Skin epidermis (tissue), 12 donors: ENCODE results near the gene RPAP3.

ENCODE experiments used
- H3K27ac ChIP-seq, 21 experiments: fragments of 200-600 bp; sonication (generic) in 11 of 21; one replicate each; pipeline ENCODE4 v1.5.0; 2020; ENCODE audit warnings: mild to moderate bottlenecking in 3 of 21, inconsistent platforms in 2 of 21, moderate library complexity in 2 of 21
- H3K4me3 ChIP-seq, 7 experiments: fragments of 200-600 bp; sonication (generic) in 2 of 7; one replicate each; pipeline ENCODE4 v1.5.0; 2020; ENCODE audit warnings: inconsistent platforms in 2 of 7, mild to moderate bottlenecking in 2 of 7, moderate library complexity in 1 of 7

The RPAP3 gene

DNA sequence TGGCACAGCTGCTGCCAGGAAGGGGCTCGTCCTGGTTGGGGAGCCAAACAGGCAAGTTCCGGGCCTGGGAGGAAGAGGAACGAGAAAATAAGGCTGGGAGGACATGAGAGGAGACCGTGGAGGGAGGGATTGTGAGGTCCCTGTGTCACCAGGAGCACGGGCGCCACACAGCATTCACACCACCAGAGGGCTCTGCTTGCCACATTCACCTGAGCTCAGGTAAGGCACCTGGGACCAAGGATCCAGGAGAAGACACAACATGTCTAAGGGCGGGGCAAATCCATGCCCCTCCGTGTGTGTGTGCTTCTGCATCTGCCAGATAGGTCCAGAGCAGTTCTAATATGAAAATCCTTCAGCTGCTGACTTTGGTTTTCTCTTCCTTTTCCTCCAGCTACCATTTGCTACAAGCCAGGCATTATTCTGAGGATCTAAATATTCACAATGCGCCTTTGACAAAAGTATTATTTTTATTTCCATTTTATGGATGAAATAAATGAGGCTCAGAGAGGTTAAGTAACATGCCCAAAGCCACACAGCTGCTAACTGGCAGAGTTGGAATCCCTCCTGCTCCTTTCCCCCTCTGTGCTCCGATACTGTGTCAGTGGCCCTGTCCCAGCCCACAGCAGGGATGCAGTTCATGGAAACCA, 38.3 kb upstream of the RPAP3 start:
- H3K4me3 ChIP-seq, result no peak overlapping the region
- H3K27ac ChIP-seq, result no peak overlapping the region

DNA sequence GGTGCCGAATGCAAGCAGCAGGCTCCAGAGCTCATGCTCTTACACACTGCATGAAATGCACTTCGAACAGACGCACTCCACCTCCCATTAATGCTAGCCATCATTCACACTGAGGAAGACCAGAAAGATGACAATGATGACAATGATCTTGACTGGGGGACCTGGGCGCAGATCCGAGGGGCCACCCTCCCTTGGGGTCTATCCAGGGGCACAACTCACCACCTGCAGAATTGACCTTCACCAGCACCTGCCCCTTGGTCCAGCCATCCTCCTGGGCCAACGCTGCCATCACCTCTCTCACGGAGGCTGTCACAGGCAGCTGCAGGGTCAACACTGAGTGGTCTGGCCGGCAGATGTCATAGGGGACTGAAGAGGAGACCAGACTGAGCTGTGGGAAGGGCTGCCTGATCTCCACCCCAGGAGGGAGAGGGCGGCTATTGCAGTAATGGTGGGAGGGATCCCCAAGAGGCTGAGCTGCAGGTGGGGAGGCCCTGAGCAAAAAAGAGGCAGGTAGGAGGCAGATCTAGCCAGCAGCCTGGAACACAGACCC, 37.6 kb upstream of the RPAP3 start:
- no peak overlapping the region for H3K4me3 ChIP-seq
- no peak overlapping the region for H3K27ac ChIP-seq

DNA sequence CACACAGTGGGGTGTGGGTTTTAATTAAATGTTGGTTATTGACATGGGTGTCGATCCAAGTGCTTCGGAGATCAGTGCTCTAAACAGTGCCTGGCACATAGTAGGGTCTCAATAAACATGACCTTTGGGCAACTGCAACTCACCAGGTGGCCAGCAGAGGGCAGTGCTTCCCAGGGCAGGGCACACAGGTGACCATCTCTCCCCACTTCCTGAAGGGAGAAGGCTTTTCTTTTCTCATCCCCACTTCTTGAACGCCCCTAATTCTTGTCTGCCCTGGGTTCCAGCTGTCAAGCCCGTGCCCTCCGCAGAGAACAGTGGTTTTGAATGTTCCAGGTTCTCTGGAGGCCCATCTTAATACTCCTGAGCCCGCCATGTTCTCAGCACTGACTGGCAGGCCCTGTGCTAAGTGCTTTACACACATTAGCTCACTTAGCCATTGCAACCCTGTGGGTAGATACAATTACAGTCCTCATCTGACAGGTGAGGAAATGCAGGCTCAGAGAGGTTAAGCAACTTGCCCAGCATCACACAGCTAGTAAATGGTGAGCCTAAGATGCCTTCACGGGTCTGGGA, 36.5 kb upstream of the RPAP3 start:
- Histone ChIP-seq H3K27ac (no peak overlapping the region), H3K4me3 (no peak overlapping the region)

DNA sequence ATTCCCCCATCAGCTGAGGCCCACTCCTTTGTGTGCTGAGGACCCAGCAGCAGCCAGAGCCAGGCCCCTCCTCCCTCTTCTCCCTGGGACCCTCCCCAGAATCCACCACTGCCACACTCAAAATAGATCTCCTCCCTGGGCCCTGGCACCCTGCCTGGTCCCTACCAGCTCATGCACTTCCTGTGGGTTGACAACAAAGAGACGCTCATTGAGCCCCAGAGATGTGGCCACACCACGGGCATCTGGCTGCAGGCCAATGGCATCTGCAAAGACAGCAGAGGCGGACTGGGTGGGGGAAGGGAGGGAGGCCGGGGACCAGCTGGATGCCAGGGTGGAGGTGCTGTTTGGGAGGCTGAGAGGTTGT, 35.5 kb upstream of the RPAP3 start:
- H3K27ac ChIP-seq, result peak overlapping the region in 7 of 21 experiments; percentile 6 to 61 (median 42)
- no peak overlapping the region for H3K4me3 ChIP-seq

DNA sequence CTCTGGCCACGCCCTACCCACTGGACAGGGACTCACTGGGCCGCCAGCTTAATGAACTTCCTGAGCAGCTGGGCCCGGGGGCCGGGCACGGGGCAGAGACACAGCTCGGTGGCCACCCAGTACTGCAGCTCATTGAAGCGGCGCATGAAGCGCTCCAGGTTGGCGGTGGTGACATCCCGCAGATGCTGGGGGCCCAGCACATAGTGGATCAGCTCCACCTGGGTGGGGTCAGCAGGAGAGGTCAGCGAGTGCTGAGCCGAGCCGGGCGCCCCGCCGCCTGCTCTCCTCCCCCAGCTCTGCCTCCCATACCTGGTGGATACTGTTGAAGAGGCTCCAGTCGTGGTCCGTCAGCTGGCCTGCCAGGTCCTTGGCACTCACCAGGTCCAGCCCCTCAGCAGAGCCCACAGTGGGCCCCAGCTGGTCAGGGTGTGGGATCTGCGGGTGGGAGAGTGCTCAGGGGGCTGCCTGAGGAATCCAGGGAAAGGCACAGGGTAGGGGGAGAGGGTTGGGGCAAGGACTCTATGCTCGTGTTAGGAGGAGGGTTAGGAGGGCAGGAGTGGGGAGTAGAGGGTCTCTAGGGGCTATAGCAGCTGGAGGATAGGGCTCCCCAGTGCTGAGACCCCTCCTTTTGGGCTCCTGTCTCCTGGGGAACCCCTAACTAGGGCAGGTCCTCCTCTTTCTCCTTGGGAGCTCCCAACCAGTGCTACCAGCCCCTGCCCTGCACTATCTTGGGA, 34.9 kb upstream of the RPAP3 start:
- no peak overlapping the region for H3K4me3 ChIP-seq
- H3K27ac ChIP-seq, result peak overlapping the region in 10 of 21 experiments; percentile 6 to 61 (median 36)

DNA sequence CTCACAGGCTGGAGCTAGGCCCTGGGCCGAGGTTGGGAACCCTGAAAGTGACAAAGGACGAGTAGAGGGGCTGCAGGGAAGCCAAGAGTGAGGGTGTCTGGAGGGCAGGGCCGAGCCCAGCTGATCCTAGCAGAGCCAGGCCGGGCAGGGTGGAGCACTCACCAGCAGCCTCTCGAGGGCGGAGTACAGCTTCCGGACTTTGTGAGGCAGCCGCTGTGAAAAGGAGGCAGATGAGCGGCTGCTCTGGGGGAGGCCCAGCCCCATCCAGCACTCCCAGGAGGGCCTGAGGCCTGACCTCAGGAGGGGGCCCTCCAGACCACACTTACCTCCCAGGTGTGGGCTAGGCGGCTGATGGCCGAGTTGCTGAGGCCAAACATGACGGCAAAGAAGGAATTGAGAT, 34.1 kb upstream of the RPAP3 start:
- Histone ChIP-seq H3K27ac (peak overlapping the region in 2 of 21 experiments; percentile 50 to 61), H3K4me3 (no peak overlapping the region)

DNA sequence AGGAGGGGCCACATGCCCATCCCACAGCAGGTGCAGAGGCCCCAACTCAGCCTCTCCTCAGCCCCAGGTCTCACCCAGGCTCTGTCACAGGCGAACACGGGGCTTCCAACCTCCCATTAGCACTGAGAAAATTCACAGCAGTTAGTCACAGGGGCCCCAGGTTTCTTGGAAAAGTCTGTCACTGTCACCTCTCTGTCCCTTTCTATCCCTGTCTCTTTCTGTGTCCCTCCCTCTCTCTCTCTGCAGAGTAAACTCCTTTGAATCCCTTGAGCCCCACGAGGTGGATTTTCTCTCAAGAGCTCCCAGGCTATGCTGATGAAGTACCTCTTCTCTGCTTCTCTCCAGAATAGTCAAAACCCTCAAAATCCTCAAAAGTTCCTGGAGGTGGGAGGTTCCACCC, 33.5 kb upstream of the RPAP3 start:
- Histone ChIP-seq H3K4me3 (no peak overlapping the region), H3K27ac (peak overlapping the region in 1 of 21 experiments; percentile 1)

DNA sequence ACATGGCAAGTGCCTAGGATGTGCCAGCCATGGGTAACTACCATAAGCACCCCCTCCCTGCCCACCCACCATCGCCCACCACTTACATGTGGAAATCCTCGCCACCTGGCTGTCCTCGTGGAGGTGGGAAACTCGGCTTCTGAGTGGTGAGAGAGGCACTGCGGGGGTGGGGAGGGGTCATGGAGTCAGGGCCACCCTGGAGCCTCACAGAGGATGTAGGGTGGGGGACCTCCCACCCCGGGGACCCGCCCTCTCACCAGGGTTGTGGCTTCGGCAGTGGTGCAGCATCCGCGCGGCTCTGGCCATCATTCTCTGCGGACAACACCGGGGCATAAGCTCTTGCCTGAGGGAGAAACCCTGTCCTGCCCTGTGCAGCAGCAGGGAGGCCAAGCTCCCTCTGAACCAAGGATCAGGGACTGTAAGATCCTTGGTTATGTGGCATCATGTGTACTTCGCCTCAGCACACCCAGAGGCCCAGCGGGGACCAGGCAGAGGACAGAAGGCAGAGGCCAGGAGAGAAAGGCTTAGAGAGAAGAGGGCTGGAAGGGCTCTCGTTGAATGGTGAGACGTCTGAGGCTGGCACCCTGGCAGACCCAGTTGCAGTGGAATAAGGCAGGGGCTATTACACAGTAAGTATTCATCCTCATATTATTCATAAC, 32.2 kb upstream of the RPAP3 start:
- Histone ChIP-seq H3K4me3 (no peak overlapping the region), H3K27ac (peak overlapping the region in 10 of 21 experiments; percentile 11 to 67 (median 24))

DNA sequence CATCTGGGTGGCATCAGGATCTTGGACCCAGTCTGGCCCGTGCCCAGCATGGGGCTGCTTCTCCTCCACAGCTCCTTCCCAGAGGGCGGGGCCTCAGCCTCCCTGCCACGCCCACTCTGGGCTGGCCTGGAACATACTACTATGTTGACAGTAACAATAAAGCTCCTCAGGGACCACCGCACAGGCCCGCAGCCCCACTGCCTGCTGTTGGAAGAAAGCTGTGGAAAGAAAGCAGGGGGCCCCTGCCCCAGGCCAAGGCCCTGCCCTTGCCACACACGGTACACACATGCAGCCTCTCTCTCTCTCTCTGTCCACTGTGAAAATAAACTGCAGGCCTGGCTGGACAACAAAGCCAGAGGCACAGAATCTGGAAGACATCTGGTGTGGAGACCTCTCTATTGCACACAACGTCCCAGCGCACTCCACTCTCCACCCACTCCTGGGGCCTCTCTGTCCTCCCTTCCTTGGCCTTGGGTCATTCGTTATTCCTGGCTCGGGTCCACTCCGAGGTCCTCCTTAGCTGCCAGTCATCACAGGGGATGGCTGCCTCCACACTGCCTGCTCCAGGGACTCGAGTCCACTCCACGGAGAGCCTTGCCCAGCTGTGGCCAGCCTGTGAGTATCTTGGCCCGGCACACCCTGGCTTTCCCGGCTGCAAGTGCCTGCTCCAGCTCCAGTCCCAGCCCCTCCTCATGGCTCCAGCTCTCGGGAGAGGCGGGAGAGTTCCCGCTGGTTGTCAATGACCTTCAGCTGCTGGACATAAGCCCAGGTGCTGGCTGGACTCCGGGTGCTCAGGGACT, 31.2 kb upstream of the RPAP3 start:
- Histone ChIP-seq H3K27ac (peak overlapping the region in 14 of 21 experiments; percentile 4 to 69 (median 37)), H3K4me3 (no peak overlapping the region)

DNA sequence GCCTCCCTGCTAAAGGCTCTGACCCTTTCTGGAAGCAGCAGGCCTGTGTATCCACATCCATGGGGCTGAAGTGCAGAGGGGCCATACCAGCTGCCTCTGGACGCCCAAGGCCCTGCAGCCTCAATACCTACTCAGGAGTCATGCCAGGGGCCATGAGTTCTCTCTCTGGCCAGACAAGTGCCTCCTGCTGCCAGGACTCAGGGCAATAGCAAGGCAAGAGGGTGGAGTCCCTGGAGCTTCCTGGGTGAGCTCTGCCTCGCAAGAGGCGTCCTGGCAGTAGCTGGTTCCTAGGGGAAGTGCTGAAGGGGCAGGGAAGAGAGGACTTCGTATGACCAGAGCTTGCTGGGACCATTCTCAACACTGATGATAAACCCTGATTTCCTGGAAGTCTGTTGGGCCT, 30.4 kb upstream of the RPAP3 start:
- peak overlapping the region in 13 of 21 experiments; percentile 4 to 69 (median 42) for H3K27ac ChIP-seq
- H3K4me3 ChIP-seq, result no peak overlapping the region

DNA sequence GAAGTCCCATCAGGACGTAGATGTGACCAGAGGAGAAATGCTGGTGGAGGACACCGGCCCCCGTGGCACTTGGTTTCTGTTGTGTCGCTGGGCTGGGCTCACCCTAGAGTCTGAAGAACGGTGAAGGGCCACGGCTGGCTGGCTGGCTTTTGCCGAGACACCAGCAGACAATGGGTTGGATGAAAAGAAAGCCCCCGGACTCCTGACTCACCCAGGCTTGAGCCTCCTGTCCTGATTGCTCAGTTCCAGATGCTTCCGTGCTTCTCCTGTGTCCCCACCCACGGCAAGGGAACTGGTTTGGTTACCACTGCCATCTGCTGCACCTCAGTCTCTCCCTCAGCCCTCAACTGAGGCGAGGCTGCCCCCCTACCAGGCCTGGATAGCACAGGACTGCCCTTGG, 29.8 kb upstream of the RPAP3 start:
- H3K27ac ChIP-seq, result peak overlapping the region in 13 of 21 experiments; percentile 3 to 69 (median 42)
- no peak overlapping the region for H3K4me3 ChIP-seq

DNA sequence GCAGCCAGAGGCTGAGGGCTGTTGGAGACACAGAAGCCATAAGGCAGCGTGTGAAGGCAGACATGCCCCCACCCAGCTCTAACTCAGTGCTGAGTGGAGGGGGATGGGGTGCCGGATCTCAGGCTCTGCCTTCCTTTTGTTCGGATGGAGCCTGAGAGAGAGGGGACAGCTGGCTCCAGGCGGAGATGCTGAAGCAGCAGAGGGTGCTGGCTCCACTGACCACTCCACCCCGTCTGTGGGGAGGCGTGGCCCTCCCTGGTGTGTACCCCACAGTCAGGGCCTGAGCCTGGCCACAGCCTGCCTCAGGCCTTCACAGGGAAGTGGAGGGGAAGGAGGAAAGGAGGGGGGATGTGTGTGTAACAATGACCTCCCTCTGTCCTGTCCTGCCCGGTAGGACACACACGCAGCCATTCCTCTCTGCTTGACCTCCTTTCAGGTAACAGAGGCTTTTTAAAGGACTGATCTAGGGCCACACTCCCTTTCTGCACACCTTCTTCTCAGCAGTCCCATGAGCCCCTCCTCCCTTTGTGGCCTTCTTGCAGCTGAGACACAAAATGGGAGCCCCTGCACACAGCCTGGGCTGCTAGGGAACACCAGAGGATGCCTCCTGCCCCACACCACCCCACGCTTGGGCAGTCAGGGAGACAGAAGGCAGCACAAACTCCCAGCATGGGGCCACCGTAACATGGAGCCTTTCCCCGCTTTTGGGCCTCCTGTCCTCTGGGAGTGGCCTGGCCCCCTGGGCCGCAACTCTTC, 29.1 kb upstream of the RPAP3 start:
- Histone ChIP-seq H3K27ac (peak overlapping the region in 11 of 21 experiments; percentile 3 to 69 (median 43)), H3K4me3 (no peak overlapping the region)

DNA sequence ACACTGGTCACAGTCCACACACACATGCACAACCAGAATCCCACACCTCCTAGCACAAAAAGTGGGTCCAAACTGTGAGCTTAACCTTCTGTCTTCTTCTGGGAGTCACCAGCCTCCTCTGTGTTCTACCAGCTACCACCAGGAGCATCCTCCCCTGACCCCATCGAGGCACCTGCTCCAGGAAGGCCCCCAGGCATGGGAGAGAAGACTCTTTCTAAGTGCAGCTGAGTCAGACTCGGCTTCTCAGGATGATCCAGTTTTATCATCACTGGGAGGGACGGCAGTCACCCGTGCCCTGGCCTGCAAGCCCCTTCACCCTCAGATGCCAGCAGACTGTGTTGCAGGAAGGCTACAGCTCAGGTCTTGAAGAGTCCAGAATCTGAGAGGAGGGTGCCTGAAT, 27.3 kb upstream of the RPAP3 start:
- H3K27ac ChIP-seq, result no peak overlapping the region

DNA sequence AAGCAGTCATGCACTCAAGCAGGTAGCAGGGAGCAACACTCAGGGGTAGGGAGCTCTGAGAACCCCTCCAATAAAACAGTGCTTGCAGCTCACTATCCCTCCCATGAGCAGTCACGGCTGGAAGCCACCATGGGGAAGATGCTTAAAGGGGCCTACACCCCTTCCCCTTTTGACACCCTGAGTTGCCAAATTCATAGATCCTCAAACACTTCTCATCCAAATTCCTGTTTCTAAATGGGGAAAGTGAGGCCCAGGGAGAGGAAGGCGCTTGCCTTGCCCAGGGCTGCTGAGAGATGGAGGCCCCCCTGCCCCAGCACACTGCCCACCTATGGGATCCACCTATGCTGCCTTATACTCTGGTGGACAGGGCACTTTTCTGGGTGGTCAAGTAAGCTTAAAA, 26.7 kb upstream of the RPAP3 start:
- no peak overlapping the region for H3K4me3 ChIP-seq
- H3K27ac ChIP-seq, result no peak overlapping the region

More for the DNA sequence above, 27.3 kb upstream of the RPAP3 start:
- no peak overlapping the region for H3K4me3 ChIP-seq

DNA sequence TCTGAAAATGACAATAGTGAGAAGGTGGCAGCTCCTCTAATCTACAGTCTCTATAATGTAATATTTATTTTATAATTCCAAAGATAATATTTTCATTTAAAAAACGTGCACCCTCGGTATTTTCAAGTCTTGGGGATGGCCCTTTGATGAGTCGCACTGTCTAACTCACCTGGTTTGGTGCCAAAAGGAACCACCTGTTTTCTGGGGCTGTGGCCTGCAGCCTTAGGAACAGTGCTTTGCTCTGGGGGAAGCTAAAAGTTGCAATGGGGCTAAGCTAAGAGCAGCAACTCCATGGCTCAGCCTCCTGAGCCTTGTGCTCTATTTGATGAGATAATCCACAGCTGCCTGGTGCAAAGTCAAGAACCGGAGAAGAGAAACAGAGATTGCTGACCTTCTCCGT, 25.9 kb upstream of the RPAP3 start:
- Histone ChIP-seq H3K27ac (no peak overlapping the region), H3K4me3 (no peak overlapping the region)

DNA sequence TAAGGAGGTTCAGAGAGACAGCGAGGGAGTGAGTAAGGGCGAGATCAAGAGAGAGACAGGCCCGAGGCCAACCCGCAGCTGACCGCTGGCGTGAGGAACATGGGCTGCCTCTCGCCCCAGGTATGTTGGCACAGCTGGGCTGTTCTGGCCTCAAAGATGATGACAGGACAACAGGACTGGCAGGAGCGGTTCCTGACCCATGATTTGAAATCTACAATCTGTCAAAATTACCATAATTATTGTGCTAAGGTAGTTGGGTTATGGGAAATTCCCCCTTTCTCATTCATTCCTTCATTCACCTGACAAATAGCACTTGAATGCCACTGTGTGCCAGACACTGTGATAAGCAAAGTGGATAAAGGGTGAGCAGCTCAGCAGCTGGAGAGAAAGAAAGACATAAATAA, 24.5 kb upstream of the RPAP3 start:
- Histone ChIP-seq H3K4me3 (no peak overlapping the region), H3K27ac (peak overlapping the region in 2 of 21 experiments; percentile 12 to 28)

DNA sequence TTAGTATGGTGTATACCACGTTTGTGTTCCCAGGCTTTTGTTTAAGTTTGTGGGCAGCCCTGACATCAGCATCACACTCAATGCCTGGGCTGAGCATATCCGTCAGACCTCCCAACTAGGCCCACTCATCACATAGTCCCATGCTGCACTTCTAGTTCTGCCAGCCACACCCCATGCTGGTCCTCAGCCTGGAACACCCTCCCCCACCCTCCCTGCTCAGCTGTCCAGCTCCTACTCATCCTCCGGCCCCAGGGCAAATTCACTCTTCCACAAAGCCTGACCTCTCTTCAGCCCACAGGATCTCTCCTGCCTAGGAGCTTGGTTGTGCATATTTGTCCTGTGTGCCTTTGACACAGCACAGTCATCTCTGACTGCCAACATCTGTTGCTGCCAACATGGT, 23.4 kb upstream of the RPAP3 start:
- Histone ChIP-seq H3K27ac (peak overlapping the region in 1 of 21 experiments; percentile 29), H3K4me3 (no peak overlapping the region)

DNA sequence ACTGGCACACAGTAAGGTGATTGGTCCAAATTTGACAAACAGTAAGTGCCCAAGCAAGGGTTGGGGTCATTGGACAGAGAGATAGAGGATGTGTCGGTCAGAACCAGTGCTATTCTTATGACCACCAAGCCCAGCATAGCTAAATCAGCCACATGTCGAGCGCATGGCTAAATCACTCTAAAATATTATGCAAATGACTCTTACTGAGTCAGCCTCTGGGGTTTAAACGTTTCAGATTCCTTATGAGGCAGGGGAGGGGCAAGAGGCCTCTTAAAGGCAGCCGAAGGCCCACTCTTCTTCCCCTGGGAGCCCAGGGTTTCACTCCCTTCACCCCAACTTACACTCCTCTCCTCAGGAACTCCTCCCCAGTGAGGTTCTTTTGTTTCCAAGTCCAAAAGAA, 20.1 kb upstream of the RPAP3 start:
- Histone ChIP-seq H3K4me3 (no peak overlapping the region), H3K27ac (peak overlapping the region in 17 of 21 experiments; percentile 1 to 75 (median 44))
